Measurements from ENCODE around the gene HAVCR2. TPM values are rescaled to one million over a fixed set of nuclear protein-coding genes. Genes with fewer than 3 reads are reported as not detected.

Gene HAVCR2
- total and polyA plus RNA-seq, 2 of the 13 experiments (the other 11 are each of a cell fraction or from before 2014, with no cell fraction given): 0.07 to 0.16 TPM

DNA sequence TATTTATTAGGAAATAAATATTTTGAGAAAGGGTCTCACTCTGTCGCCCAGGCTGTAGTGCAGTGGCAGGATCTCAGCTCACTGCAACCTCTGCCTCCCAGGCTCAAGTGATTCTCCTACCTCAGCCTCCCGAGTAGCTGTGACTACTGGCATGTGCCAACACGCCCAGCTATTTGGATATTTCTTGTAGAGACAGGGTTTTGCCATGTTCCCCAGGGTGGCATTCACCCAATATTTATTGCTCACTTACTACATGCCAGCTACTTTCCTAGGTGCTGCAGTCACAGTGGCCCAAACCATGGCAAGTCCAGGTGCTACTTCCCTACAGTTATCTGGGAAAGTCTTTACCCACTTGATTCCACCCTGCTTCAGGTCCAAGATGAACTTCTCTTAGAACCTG is 42.2 kb upstream of the HAVCR2 start:
- H3K27me3 ChIP-seq (ENCODE audit: control insufficient read depth in 1 of 2, insufficient read depth in 2 of 2, low read length in 2 of 2): 0 out of 5 replicates have a peak, but pooled peaks cover 0 to 3% of the 10 kb centered on the region in 2 experiments
- 31% methylated on average over 3 of the region's 3 CpGs for WGBS (ENCODE audit: low lambda C conversion rate)
- in situ Hi-C loops (cut with HindIII; ENCODE audit: extremely low pct_ligation_motif_present, low pct_unique_long_range_greater_than_20kb) (no loop called here), intact Hi-C loops (cut with micrococcal nuclease; ENCODE audit: unreplicated experiment) (no loop called here)
- no peak overlapping the region for H2AFZ ChIP-seq (ENCODE audit: low read length)
- no peak overlapping the region for H3K4me3 ChIP-seq (replicated peaks in 1 of 3; ENCODE audit: insufficient read depth in 1 of 3, low read depth in 2 of 3, low read length in 3 of 3)
- H3K9me3 ChIP-seq (ENCODE audit: low read length): no peaks in the 10 kb centered on the region
- no peak for DNase-seq (ENCODE audit: low spot score)
- TF ChIP-seq, protein P1, sequence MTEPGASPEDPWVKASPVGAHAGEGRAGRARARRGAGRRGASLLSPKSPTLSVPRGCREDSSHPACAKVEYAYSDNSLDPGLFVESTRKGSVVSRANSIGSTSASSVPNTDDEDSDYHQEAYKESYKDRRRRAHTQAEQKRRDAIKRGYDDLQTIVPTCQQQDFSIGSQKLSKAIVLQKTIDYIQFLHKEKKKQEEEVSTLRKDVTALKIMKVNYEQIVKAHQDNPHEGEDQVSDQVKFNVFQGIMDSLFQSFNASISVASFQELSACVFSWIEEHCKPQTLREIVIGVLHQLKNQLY (CRISPR knock-in tag; IDR thresholded peaks at IDR 0.05): no peak
- no peak for TF ChIP-seq SAP130 (CRISPR knock-in tag; IDR thresholded peaks at IDR 0.05; ENCODE audit: low read depth)
- no peak for TF ChIP-seq ZNF720 (CRISPR knock-in tag; IDR thresholded peaks at IDR 0.05)
- H3K27ac ChIP-seq (ENCODE audit: extremely low read length, insufficient read depth, low read length): no peak overlapping the region
- H3K9ac ChIP-seq (ENCODE audit: insufficient read depth, low read depth, low read length): no peak overlapping the region
- no peak for FAIRE-seq
- POLR2A ChIA-PET: interaction anchor here (0.9 kb wide), 1 partner anchor 9 kb away, joined by 3 read pairs; the partner anchor contains the start of gene MED7
- H3K4me2 ChIP-seq (ENCODE audit: low read depth, low read length): no peak overlapping the region
- BruUV-seq (replicated peaks): no TSS peak
- no peaks in the 10 kb centered on the region for H3K4me1 ChIP-seq (ENCODE audit: insufficient read depth, low read length)
- no peak for ATAC-seq
- no peaks in the 10 kb centered on the region for H3K36me3 ChIP-seq (replicated peaks in 1 of 2; ENCODE audit: control insufficient read depth in 1 of 2, insufficient read depth in 2 of 2, low read length in 2 of 2)
- CTCF ChIA-PET (ENCODE audit: low intra/inter-chr PET ratio, low total read pairs): no interaction called here
- no peaks in the 10 kb centered on the region for H3K79me2 ChIP-seq (ENCODE audit: insufficient read depth, low read length)
- H4K20me1 ChIP-seq (ENCODE audit: insufficient read depth, low read length): no peaks in the 10 kb centered on the region

DNA sequence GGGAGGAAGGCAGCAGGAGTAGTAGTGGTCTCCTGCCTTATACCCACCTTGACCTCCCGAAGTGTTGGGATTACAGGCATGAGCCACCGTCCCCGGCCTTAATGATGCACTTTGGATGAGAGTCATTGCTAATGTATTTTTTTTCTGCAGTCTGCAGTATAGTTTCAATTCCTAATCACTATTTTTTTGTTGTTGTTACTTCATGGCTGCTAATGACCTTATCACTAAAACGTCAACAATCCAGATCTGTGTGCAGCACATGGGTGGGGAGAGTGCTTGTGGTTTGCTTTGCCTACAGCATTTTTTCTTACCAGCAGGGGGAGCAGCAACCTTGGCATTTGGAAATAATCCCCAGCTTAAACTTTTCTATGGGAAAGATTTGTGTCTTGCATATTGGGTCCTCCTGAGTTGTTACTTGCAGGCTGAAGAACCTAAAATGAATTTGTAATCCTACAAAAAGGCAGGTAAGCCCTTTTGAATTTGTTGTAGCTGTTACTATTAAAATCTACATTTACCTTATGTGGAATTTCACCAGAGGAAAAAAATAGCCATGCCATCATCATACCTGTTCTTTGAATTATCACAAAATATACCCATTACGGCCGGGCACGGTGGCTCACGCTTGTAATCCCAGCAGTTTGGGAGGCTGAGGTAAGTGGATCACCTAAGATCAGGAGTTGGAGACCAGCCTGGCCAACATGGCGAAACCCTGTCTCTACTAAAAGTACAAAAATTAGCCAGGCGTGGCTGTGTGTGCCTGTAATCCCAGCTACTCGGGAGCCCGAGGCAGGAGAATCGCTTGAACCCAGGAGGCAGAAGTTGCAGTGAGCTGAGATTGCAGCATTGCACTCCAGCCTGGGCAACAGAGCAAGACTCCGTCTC is 40.1 kb upstream of the HAVCR2 start:
- in situ Hi-C loops (cut with HindIII; ENCODE audit: extremely low pct_ligation_motif_present, low pct_unique_long_range_greater_than_20kb): loop anchor here (10.0 to 25.0 kb wide), 4 partner anchors 166 to 1212 kb away; no protein-coding TSS in a partner anchor
- Histone ChIP-seq H3K4me1 (ENCODE audit: insufficient read depth, low read length) (no peaks in the 10 kb centered on the region), H3K27me3 (ENCODE audit: control insufficient read depth in 1 of 2, insufficient read depth in 2 of 2, low read length in 2 of 2) (0 out of 5 replicates have a peak, but pooled peaks cover 0 to 3% of the 10 kb centered on the region in 2 experiments), H3K4me3 (replicated peaks in 1 of 3; ENCODE audit: insufficient read depth in 1 of 3, low read depth in 2 of 3, low read length in 3 of 3) (no peak overlapping the region), H3K4me2 (ENCODE audit: low read depth, low read length) (no peak overlapping the region), H3K36me3 (replicated peaks in 1 of 2; ENCODE audit: control insufficient read depth in 1 of 2, insufficient read depth in 2 of 2, low read length in 2 of 2) (no peaks in the 10 kb centered on the region), H3K79me2 (ENCODE audit: insufficient read depth, low read length) (no peaks in the 10 kb centered on the region), H3K27ac (ENCODE audit: extremely low read length, insufficient read depth, low read length) (no peak overlapping the region), H3K9ac (ENCODE audit: insufficient read depth, low read depth, low read length) (no peak overlapping the region), H4K20me1 (ENCODE audit: insufficient read depth, low read length) (no peaks in the 10 kb centered on the region), H2AFZ (ENCODE audit: low read length) (no peak overlapping the region), H3K9me3 (ENCODE audit: low read length) (no peaks in the 10 kb centered on the region)
- intact Hi-C loops (cut with micrococcal nuclease; ENCODE audit: unreplicated experiment): loop anchor here (2.0 to 5.0 kb wide), 2 partner anchors 164 to 568 kb away; no protein-coding TSS in a partner anchor
- ChIA-PET POLR2A (no interaction called here), CTCF (ENCODE audit: low intra/inter-chr PET ratio, low total read pairs) (interaction anchor here (1.3 kb wide), 1 partner anchor 163 kb away, joined by 5 read pairs; no protein-coding TSS in a partner anchor)
- no TSS peak for BruUV-seq (replicated peaks)
- FAIRE-seq (peak; percentile 48), DNase-seq (ENCODE audit: low spot score) (peak; percentile 47), ATAC-seq (peak; percentile 92)
- 38% methylated on average over 12 of the region's 14 CpGs for WGBS (ENCODE audit: low lambda C conversion rate)
- TF ChIP-seq ZEB1 (IDR thresholded peaks at IDR 0.05; ENCODE audit: insufficient replicate concordance, low read depth) (no peak), STAG1 (CRISPR knock-in tag; IDR thresholded peaks at IDR 0.05) (peak; percentile 67), IKZF4 (CRISPR knock-in tag; IDR thresholded peaks at IDR 0.05; ENCODE audit: borderline replicate concordance, low read depth, not compliant biosample characterization) (no peak), SMAD3 (CRISPR knock-in tag; IDR thresholded peaks at IDR 0.05) (0 out of 2 replicates have a peak, but pooled peaks have one; percentile 47), RAD21 (CRISPR knock-in tag; IDR thresholded peaks at IDR 0.05) (peak; percentile 17; the same call in 1 of the 2 replicates), ARNT (IDR thresholded peaks at IDR 0.05) (no peak), FOXK1 (CRISPR knock-in tag; IDR thresholded peaks at IDR 0.05; ENCODE audit: borderline replicate concordance, low read depth) (no peak)
- TF ChIP-seq, protein P2, sequence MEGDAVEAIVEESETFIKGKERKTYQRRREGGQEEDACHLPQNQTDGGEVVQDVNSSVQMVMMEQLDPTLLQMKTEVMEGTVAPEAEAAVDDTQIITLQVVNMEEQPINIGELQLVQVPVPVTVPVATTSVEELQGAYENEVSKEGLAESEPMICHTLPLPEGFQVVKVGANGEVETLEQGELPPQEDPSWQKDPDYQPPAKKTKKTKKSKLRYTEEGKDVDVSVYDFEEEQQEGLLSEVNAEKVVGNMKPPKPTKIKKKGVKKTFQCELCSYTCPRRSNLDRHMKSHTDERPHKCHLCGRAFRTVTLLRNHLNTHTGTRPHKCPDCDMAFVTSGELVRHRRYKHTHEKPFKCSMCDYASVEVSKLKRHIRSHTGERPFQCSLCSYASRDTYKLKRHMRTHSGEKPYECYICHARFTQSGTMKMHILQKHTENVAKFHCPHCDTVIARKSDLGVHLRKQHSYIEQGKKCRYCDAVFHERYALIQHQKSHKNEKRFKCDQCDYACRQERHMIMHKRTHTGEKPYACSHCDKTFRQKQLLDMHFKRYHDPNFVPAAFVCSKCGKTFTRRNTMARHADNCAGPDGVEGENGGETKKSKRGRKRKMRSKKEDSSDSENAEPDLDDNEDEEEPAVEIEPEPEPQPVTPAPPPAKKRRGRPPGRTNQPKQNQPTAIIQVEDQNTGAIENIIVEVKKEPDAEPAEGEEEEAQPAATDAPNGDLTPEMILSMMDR (CRISPR knock-in tag; IDR thresholded peaks at IDR 0.05): peak; percentile 82
- TF ChIP-seq, protein P3, sequence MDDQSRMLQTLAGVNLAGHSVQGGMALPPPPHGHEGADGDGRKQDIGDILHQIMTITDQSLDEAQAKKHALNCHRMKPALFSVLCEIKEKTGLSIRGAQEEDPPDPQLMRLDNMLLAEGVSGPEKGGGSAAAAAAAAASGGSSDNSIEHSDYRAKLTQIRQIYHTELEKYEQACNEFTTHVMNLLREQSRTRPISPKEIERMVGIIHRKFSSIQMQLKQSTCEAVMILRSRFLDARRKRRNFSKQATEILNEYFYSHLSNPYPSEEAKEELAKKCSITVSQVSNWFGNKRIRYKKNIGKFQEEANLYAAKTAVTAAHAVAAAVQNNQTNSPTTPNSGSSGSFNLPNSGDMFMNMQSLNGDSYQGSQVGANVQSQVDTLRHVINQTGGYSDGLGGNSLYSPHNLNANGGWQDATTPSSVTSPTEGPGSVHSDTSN (CRISPR knock-in tag; IDR thresholded peaks at IDR 0.05; ENCODE audit: borderline replicate concordance): no peak

All from HepG2 (cell line).